GM21723 (cell line): ENCODE data around the gene STK11.

Experiments used
- ATAC-seq: cut with Tn5 transposase; IDR thresholded peaks from one replicate; pipeline ENCODE4 v1.9.1; 2021; ENCODE audit warnings: mild to moderate bottlenecking, moderate library complexity; ENCODE audit not compliant: unreplicated experiment

Gene STK11

DNA sequence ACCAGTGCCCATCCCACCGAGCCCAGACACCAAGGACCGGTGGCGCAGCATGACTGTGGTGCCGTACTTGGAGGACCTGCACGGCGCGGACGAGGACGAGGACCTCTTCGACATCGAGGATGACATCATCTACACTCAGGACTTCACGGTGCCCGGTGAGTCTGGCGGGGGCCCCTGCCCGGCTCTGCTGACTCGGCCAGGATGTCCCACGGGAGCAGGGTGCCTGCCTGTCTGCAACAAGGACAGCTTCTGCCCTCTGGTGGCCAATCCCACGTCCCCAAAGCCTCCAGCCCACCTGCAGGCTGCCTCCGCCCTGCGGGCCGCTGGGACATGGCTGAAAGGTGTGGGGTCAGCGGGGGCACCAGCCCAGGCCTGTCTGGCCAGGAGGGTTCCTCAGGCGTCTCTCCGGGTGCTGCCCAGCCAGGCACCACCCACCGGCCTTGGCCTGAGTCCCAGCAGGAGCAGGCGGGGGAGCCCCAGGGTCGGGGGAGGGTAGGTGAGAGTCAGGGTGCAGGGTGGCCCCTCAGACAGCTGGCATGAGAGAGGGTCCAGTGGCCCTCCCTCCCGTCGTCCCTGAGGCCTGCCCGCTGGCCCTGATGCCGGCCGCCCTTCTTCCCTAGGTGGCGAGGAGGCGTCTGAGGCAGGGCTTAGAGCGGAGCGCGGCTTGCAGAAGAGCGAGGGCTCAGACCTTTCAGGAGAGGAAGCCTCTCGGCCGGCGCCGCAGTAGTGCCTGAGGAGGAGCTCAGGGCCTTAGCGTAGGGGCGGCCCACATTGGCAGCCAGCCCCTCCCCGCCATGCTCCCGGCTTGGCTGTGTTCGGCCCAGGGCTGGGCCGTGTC, 17.7 kb downstream of the STK11 start:
- no peak for ATAC-seq

GRCh38 chr19:1224047-1224825, 18.7 kb downstream of the STK11 start:
- no peak for ATAC-seq

DNA sequence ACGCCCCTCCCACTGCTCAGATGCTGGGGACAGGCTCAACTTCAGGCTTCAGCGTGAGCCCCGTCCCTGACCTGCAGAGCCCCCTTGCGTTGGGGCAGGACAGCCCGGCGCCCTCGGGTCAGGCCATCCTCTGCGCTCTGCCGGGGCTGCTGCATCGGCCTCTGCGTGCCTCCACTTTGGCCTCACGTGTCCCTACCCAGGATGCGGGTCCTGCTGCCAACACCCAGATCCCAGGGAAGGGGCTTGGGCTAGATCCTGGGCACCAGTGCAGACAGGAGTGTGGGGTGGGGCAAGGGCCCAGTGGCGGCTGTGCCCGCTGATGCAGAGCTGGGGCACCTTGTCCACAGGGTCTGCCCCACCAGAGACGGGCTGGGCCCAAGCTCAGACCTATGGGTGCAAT, 19.3 kb downstream of the STK11 start:
- no peak for ATAC-seq

GRCh38 chr19:1225440-1226226, 20.1 kb downstream of the STK11 start:
- no peak for ATAC-seq

DNA sequence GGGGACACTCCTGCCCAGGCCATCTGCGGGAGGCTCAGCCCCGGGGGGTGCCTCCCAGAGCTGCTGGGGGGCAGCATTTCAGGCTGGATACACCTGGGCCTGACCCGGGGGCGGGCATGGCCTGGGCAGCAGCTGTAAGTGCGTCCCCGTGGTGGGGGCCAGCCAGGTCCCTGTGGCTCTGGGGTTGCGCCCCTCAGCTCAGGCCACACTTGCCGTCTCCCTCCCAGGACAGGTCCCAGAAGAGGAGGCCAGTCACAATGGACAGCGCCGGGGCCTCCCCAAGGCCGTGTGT, 20.6 kb downstream of the STK11 start:
- ATAC-seq, result no peak

GRCh38 chr19:1226522-1227303, 21.1 kb downstream of the STK11 start:
- ATAC-seq, result no peak

DNA sequence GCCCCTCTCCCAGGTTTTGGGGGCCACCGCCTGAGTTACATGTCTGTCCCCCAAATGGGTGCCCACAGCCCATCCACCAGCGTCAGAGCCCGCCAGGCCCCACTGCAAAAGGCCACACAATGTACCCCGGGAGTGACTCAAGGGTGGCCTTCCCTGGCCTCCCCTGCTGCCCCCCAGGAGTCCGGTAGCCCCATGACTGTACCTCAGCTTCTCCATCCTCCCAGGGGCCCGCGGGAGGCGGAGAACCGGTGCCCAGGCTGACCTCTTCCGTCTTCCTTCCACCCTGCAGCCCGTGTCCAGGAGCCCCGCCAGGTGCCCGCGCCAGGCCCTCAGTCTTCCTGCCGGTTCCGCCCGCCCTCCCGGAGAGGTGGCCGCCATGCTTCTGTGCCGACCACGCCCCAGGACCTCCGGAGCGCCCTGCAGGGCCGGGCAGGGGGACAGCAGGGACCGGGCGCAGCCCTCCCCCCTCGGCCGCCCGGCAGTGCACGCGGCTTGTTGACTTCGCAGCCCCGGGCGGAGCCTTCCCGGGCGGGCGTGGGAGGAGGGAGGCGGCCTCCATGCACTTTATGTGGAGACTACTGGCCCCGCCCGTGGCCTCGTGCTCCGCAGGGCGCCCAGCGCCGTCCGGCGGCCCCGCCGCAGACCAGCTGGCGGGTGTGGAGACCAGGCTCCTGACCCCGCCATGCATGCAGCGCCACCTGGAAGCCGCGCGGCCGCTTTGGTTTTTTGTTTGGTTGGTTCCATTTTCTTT, 21.9 kb downstream of the STK11 start:
- ATAC-seq, result no peak

DNA sequence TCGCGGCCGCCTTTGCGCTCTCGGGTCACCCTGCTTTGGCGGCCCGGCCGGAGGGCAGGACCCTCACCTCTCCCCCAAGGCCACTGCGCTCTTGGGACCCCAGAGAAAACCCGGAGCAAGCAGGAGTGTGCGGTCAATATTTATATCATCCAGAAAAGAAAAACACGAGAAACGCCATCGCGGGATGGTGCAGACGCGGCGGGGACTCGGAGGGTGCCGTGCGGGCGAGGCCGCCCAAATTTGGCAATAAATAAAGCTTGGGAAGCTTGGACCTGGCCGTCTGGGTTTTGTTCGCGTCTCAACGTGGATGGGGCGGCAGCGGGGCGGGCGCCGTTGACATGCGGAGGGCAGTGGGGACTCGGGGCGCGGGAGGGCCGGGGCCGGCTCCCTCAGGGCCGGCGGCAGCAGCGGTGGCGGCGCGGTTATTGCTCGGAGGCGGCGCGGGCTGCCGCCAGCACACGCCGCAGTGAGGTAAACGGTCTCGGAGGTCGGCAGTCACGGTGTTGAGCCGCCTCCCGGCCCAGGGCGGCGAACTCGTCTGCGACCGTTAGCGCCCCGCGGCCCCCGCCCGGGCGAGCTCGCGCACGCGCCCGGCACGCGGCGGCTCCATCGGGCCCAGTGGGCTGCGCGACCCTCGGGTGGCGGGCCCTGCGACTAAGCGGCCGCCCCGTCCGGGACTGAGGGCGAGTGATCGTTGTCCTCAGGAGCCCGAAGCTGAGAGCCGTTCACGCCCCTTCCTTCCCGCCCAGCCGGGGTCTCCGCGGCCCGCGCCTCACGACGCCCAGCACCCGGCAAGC, 22.8 kb downstream of the STK11 start:
- ATAC-seq, result no peak

DNA sequence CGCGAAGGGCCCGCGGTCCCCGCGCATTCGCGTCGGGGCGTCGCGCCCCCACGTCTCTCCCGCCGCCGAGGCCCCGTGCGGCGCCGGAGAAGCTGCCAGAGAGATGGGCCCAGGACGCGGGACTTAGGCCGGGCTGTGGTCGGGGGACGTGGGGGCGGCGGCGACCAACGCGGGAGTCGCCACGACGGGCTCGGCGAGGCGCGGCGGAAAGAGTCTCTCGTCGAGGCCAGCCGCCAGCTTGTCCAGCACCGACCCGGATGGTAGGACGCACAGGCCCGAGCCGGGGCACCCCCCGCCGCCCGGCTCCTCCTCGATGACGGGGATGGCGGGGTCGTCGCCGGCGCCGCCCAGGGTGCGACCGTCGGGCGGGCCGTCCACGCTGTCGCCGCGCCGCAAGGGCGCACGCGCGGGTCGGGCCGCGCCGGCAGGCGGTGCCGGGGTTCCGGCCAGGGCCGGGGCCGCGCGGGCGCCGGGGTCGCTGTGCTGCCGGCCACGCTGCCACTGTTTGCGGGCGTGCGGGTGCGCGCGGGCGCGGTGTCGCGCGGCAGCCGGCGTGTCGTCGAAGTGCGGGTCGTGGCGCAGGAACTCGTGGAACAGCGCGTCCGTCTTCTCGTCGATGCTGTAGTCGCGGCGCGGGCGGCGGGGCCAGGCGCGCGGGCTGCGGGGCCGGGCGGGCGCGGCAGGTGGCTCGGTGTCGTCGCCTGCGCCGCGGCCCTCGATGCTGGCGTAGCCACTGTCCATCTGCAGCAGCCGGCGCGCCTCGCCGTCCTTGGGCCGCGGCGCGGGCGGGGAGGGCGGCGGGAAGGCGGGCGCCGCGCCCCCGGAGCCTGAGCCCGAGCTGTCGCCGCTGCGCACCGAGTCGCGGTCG, 23.7 kb downstream of the STK11 start:
- no peak for ATAC-seq

GRCh38 chr19:1229924-1230782, 24.6 kb downstream of the STK11 start:
- ATAC-seq, result no peak

DNA sequence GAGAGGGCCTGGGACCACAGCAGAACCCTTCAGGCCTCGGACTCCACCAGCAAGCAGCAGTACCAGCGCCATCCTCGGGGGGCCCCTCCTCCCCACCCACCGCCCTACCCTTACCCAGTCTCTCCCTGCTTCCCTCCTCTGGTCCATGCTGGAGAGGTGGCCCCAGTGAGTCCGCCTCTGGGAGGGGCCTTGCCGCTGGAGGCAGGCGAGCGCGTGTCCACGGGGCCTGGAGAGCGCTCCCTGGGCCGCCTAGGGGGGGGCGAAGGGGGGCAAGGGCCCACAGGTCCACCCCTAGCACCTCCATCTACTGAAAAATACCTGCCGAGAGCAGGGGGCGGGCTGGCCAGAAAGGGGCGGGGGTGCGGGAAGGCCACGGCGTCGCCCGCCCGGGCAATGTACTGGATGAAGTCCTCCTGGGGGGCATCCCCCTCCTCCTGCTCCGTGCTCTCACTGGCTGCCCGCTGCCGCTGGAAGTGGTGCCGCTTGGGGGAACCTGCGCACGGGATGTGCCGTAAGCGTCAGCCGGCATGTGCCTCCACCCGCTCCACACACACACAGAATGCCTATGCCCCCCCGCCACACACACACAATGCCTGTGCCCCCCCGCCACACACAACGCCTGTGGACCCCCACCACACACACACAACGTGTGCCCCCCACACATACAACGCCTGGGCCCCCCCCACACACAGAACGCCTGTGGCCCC, 25.4 kb downstream of the STK11 start:
- ATAC-seq, result no peak

GRCh38 chr19:1231729-1232637, 26.4 kb downstream of the STK11 start:
- no peak for ATAC-seq

- no peak for ATAC-seq
These were observed 27.1 kb downstream of the STK11 start for GRCh38 chr19:1232652-1233072.

- no peak for ATAC-seq
These were observed 27.6 kb downstream of the STK11 start for GRCh38 chr19:1233115-1233667.
